Mesothelial cell of epicardium (in vitro differentiated cells): ENCODE results near the gene PRTG. TPM values are rescaled to one million over a fixed set of nuclear protein-coding genes. Genes with fewer than 3 reads are reported as not detected.
"Not testable (repeated sequence)": the region's sequence is repeated elsewhere in the genome, so short reads cannot be mapped to it uniquely, and the experiment has no call there.

Experiments
- DNase-seq, 2 experiments: peaks; one replicate each; pipeline ENCODE4 v3.0.0; 2021; ENCODE audit warnings: low spot score in 2 of 2; ENCODE audit not compliant: unreplicated experiment in 2 of 2
- H3K27ac Mint-ChIP-seq: 2 replicates; pipeline ENCODE4 v1.8.0; 2021; ENCODE audit warnings: mixed read lengths
- H3K27me3 Mint-ChIP-seq: 2 replicates; pipeline ENCODE4 v1.8.0; 2021; ENCODE audit warnings: low read depth, mixed read lengths
- H3K36me3 Mint-ChIP-seq: 2 replicates; pipeline ENCODE4 v1.8.0; 2021; ENCODE audit warnings: mixed read lengths
- H3K4me1 Mint-ChIP-seq: 2 replicates; pipeline ENCODE4 v1.8.0; 2021; ENCODE audit warnings: mixed read lengths
- H3K4me3 Mint-ChIP-seq: 2 replicates; pipeline ENCODE4 v1.8.0; 2021; ENCODE audit warnings: mild to moderate bottlenecking, moderate library complexity, mixed read lengths
- H3K9me3 Mint-ChIP-seq: 2 replicates; pipeline ENCODE4 v1.8.0; 2021; ENCODE audit warnings: mixed read lengths
- total RNA-seq: library from RNA; stranded (reverse); gene quantifications from 3 replicates; pipeline ENCODE4 v1.2.1, GENCODE V29; 2021
- TF ChIP-seq, protein P1 (sequence below): fragments of 200-600 bp; sonication (generic); IDR thresholded peaks from one replicate; pipeline ENCODE4 v1.5.0; 2021; ENCODE audit warnings: antibody characterized with exemption; ENCODE audit not compliant: unreplicated experiment

Gene PRTG
- total RNA-seq, 1 donor from 2014 or later, result 16.9 TPM

DNA sequence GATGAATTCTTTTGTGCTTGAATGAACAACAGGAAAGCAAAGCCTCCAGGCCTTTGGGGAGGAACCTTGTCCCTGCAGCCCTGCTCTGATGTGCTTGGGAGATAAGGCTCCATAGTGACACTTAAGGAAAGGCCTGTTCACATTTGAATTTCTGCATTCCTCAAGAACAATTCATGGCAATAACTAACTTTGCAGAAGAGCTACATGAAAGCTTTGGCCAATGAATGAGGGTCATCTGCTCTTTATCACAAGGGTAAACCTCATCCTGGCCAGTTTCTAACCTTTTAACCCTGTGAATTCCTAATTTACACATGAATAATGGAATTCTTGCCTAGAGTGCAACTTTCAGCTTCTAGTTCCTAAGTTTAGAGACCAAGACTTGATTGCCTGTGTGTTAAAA, 5.6 kb downstream of the PRTG start:
- Mint-ChIP-seq H3K4me1 (peaks cover 44% of the 10 kb centered on the region), H3K27me3 (no peaks in the 10 kb centered on the region), H3K9me3 (no peaks in the 10 kb centered on the region), H3K36me3 (peaks cover 4% of the 10 kb centered on the region), H3K4me3 (no peak overlapping the region), H3K27ac (peak overlapping the region; percentile 70)
- DNase-seq, result no peak
- TF ChIP-seq, protein P1, sequence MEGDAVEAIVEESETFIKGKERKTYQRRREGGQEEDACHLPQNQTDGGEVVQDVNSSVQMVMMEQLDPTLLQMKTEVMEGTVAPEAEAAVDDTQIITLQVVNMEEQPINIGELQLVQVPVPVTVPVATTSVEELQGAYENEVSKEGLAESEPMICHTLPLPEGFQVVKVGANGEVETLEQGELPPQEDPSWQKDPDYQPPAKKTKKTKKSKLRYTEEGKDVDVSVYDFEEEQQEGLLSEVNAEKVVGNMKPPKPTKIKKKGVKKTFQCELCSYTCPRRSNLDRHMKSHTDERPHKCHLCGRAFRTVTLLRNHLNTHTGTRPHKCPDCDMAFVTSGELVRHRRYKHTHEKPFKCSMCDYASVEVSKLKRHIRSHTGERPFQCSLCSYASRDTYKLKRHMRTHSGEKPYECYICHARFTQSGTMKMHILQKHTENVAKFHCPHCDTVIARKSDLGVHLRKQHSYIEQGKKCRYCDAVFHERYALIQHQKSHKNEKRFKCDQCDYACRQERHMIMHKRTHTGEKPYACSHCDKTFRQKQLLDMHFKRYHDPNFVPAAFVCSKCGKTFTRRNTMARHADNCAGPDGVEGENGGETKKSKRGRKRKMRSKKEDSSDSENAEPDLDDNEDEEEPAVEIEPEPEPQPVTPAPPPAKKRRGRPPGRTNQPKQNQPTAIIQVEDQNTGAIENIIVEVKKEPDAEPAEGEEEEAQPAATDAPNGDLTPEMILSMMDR, result no peak

DNA sequence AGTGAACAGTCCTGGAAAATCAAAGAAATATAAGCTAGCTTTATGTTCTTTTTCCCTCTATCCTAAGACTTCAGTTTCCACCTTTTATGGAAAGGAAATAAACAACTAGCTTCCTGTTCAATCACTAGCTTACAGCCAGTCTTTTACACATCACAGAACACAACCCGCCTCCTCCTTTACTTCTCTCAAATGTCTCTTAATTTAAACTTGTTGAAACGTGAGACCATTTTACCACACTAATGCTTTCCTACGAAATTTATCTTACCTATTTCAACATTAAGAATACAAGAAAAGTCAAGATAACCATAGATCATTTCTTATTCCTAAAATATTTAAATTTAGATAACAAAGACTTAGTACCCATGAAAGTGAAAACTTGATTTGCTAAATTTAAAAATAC, 6.2 kb downstream of the PRTG start:
- Mint-ChIP-seq H3K27ac (peak overlapping the region; percentile 88), H3K4me1 (peaks cover 44% of the 10 kb centered on the region), H3K36me3 (peaks cover 5% of the 10 kb centered on the region), H3K27me3 (no peaks in the 10 kb centered on the region), H3K4me3 (peak overlapping the region; percentile 1), H3K9me3 (no peaks in the 10 kb centered on the region)
- DNase-seq, result no peak
- TF ChIP-seq, protein P1, result no peak

DNA sequence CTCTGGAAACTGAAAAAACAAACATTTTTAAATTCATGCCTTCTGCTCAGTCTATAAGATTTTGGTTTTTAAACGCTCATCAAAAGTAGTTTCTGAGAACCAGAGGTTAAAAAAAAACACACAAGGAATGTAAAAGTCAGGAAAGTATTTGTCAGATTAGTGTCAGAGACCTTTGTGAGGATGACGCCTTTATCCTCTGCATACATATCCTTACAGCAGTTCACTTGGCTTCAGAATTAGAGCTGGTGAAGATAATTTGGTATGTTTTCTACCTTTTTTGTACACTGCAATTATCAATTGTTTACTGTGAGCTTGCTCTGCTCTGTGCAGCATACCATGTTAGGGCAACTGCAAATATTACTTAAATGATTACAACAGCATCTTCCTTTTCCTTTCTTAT, 8.3 kb downstream of the PRTG start:
- Mint-ChIP-seq H3K4me3 (no peak overlapping the region), H3K9me3 (no peaks in the 10 kb centered on the region), H3K27me3 (no peaks in the 10 kb centered on the region), H3K27ac (no peak overlapping the region), H3K36me3 (peaks cover 6% of the 10 kb centered on the region), H3K4me1 (peaks cover 43% of the 10 kb centered on the region)
- TF ChIP-seq, protein P1, result no peak
- no peak for DNase-seq

DNA sequence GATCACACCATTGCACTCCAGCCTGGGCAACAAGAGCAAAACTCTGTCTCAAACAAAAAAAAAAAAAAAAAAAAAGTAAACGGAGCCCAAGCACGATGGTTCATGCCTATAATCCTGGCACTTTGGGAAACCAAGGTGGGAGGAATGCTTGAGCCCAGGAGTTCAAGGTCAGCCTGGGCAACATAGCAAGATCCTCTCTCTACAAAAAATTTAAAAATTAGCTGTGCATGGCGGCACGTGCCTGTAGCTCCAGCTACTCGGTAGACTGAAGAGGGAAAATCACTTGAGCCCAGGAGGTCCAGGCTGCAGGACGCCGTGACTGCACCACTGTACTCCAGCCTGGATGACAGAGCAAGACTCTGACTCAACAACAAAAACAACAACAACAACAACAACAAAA, 9.5 kb downstream of the PRTG start:
- not testable (repeated sequence) for H3K9me3 Mint-ChIP-seq, DNase-seq, H3K4me3 Mint-ChIP-seq, H3K27me3 Mint-ChIP-seq, H3K27ac Mint-ChIP-seq, H3K36me3 Mint-ChIP-seq
- H3K4me1 Mint-ChIP-seq, result peaks cover 37% of the 10 kb centered on the region

DNA sequence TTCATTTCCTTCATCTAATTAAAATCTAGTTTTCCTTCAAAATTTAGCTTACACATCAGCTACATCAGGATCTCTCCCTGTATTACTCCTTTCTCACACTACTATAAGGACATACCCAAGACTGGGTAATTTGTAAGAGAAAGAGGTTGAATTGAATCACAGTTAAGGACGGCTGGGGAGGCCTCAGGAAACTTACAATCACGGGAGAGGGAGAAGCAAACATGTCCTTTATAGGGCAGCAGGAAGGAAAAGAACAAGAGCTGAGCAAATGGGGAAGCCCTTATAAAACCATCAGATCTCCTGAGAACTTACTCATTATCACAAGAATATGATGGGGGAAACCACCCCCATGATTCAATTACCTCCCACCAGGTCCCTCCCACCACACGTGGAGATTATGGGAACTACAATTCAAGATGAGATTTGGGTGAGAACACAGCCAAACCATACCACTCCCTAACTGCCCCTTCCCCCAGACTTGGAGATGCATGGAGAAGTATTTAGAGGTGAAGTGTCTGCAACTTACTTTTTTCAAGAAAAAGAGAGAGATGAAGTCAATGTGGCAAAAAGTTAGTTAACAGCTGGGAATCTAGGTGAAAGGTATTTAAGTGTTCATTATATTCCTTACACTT, 21.3 kb downstream of the PRTG start:
- H3K27me3 Mint-ChIP-seq, result no peaks in the 10 kb centered on the region
- peaks cover 5% of the 10 kb centered on the region for H3K4me1 Mint-ChIP-seq
- no peak overlapping the region for H3K27ac Mint-ChIP-seq
- peaks cover 30% of the 10 kb centered on the region for H3K36me3 Mint-ChIP-seq
- no peak overlapping the region for H3K4me3 Mint-ChIP-seq
- TF ChIP-seq, protein P1, result no peak
- peaks cover 10% of the 10 kb centered on the region for H3K9me3 Mint-ChIP-seq
- DNase-seq, result no peak

DNA sequence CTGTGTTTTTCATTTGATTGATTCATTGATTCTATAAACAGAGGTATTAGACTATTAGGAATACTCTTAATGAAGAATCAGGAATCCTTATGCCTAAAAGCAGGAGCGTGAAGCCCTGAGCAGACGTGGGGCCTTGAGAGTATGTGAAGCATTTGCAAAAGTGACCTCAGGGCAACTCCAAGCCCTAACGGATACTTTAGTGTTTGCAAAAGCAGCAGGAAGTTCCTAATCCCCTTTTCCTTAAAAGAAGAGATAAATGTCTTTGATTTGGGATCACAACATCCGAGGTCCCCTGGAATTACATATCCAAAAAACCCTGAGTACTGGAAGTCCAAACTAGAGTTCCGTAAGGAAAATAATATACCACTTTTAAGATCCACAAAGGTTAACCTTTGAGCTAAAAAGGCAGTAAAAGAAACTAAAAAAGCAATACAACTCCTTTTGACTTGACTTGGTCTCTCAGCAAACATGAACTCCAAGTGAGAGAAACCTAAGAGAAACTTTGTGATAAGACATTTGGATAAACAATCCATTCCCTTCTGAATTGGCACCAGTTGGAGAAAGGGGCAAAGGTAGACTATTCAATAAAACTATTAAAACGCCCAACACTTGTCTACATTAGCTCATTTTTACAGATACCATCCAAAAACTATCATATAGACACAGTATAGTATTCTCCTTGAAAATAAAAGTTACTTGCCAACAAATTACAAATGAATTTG, 27.4 kb downstream of the PRTG start:
- H3K36me3 Mint-ChIP-seq, result peaks cover 8% of the 10 kb centered on the region
- peak overlapping the region; percentile 71 for H3K27ac Mint-ChIP-seq
- TF ChIP-seq, protein P1, result no peak
- H3K4me1 Mint-ChIP-seq, result peaks cover 17% of the 10 kb centered on the region
- H3K9me3 Mint-ChIP-seq, result peaks cover 5% of the 10 kb centered on the region
- no peaks in the 10 kb centered on the region for H3K27me3 Mint-ChIP-seq
- DNase-seq, result no peak
- no peak overlapping the region for H3K4me3 Mint-ChIP-seq
